MM.1S (cell line): ENCODE data around the gene POLR2C.

ENCODE experiments used
- EZH2 ChIP-seq: fragments of 300-600 bp; sonication (generic); optimal IDR thresholded peaks from 2 replicates; pipeline ENCODE3; 2017; ENCODE audit warnings: low read depth, mild to moderate bottlenecking, antibody characterized with exemption, low read length, mixed read lengths
- EZH2phosphoT487 ChIP-seq: fragments of 300-600 bp; sonication (generic); IDR thresholded peaks from 2 replicates; pipeline ENCODE4 v1.6.1; 2018; ENCODE audit warnings: antibody characterized with exemption, low read length
- TF ChIP-seq, protein P1 (sequence below): fragments of 300-600 bp; sonication (generic); IDR thresholded peaks from 2 replicates; pipeline ENCODE4 v1.5.1; 2016; ENCODE audit warnings: antibody characterized with exemption, low read length, mixed read lengths

GRCh38 chr16:57471852-57472664 is 9.6 kb downstream of the POLR2C start:
- TF ChIP-seq EZH2phosphoT487 (no peak), EZH2 (no peak)
- TF ChIP-seq, protein P1, sequence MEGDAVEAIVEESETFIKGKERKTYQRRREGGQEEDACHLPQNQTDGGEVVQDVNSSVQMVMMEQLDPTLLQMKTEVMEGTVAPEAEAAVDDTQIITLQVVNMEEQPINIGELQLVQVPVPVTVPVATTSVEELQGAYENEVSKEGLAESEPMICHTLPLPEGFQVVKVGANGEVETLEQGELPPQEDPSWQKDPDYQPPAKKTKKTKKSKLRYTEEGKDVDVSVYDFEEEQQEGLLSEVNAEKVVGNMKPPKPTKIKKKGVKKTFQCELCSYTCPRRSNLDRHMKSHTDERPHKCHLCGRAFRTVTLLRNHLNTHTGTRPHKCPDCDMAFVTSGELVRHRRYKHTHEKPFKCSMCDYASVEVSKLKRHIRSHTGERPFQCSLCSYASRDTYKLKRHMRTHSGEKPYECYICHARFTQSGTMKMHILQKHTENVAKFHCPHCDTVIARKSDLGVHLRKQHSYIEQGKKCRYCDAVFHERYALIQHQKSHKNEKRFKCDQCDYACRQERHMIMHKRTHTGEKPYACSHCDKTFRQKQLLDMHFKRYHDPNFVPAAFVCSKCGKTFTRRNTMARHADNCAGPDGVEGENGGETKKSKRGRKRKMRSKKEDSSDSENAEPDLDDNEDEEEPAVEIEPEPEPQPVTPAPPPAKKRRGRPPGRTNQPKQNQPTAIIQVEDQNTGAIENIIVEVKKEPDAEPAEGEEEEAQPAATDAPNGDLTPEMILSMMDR = no peak
